Measurements from ENCODE around the gene ZNF785.
"Not testable (repeated sequence)": the region's sequence is repeated elsewhere in the genome, so short reads cannot be mapped to it uniquely, and the experiment has no call there.

Gene ZNF785

GRCh38 chr16:30585400-30586191, at the start of gene ZNF785:
ZNF785 (minus strand) TSS chr16:30585697; CDS start chr16:30585611, 86 bp downstream.
- ATAC-seq (peak; percentile 96), DNase-seq (peak; percentile 89)
- Mint-ChIP-seq H3K36me3 (ENCODE audit: low read depth) (peaks cover 30% of the 10 kb centered on the region), H3K4me3 (peak within 1 kb of the TSS; percentile 91), H3K27ac (peak within 1 kb of the TSS; percentile 97), H3K4me1 (peaks cover 29% of the 10 kb centered on the region), H3K9me3 (no peaks in the 10 kb centered on the region), H3K27me3 (peaks cover 2% of the 10 kb centered on the region)

GRCh38 chr16:30633526-30633925, 48.0 kb upstream of the ZNF785 start:
- ATAC-seq (no peak), DNase-seq (no peak)
- no peaks in the 10 kb centered on the region for H3K9me3 Mint-ChIP-seq
- peak overlapping the region; percentile 92 for H3K4me3 Mint-ChIP-seq
- no peaks in the 10 kb centered on the region for H3K27me3 Mint-ChIP-seq
- peak overlapping the region; percentile 98 for H3K27ac Mint-ChIP-seq
- peaks cover 5% of the 10 kb centered on the region for H3K36me3 Mint-ChIP-seq (ENCODE audit: low read depth)
- H3K4me1 Mint-ChIP-seq: peaks cover 32% of the 10 kb centered on the region

GRCh38 chr16:30632454-30632853, 47.0 kb upstream of the ZNF785 start:
- ATAC-seq; H3K36me3 Mint-ChIP-seq (ENCODE audit: low read depth); H3K27ac Mint-ChIP-seq; H3K9me3 Mint-ChIP-seq; H3K27me3 Mint-ChIP-seq; H3K4me3 Mint-ChIP-seq; DNase-seq: not testable (repeated sequence)
- peaks cover 34% of the 10 kb centered on the region for H3K4me1 Mint-ChIP-seq

GRCh38 chr16:30628628-30629540, 43.4 kb upstream of the ZNF785 start:
- no peaks in the 10 kb centered on the region for H3K9me3 Mint-ChIP-seq
- ATAC-seq (peak; percentile 90), DNase-seq (peak; percentile 94)
- no peaks in the 10 kb centered on the region for H3K36me3 Mint-ChIP-seq (ENCODE audit: low read depth)
- peak overlapping the region; percentile 70 for H3K4me3 Mint-ChIP-seq
- H3K27me3 Mint-ChIP-seq: no peaks in the 10 kb centered on the region
- peak overlapping the region; percentile 62 for H3K27ac Mint-ChIP-seq
- peaks cover 15% of the 10 kb centered on the region for H3K4me1 Mint-ChIP-seq

GRCh38 chr16:30626236-30626635, 40.7 kb upstream of the ZNF785 start:
- H3K4me1 Mint-ChIP-seq: peaks cover 10% of the 10 kb centered on the region
- H3K36me3 Mint-ChIP-seq (ENCODE audit: low read depth): no peaks in the 10 kb centered on the region
- H3K4me3 Mint-ChIP-seq: no peak overlapping the region
- ATAC-seq: no peak
- DNase-seq: no peak
- H3K9me3 Mint-ChIP-seq: no peaks in the 10 kb centered on the region
- no peaks in the 10 kb centered on the region for H3K27me3 Mint-ChIP-seq
- no peak overlapping the region for H3K27ac Mint-ChIP-seq

- ATAC-seq: no peak
- Mint-ChIP-seq H3K4me3 (no peak overlapping the region), H3K4me1 (peaks cover 4% of the 10 kb centered on the region), H3K36me3 (ENCODE audit: low read depth) (no peaks in the 10 kb centered on the region), H3K27ac (no peak overlapping the region), H3K9me3 (no peaks in the 10 kb centered on the region), H3K27me3 (no peaks in the 10 kb centered on the region)
- DNase-seq: no peak
Measured at GRCh38 chr16:30623536-30624283, 38.2 kb upstream of the ZNF785 start.

GRCh38 chr16:30622455-30623032, 37.0 kb upstream of the ZNF785 start:
- DNase-seq: no peak
- ATAC-seq: no peak
- H3K9me3 Mint-ChIP-seq: no peaks in the 10 kb centered on the region

DNA sequence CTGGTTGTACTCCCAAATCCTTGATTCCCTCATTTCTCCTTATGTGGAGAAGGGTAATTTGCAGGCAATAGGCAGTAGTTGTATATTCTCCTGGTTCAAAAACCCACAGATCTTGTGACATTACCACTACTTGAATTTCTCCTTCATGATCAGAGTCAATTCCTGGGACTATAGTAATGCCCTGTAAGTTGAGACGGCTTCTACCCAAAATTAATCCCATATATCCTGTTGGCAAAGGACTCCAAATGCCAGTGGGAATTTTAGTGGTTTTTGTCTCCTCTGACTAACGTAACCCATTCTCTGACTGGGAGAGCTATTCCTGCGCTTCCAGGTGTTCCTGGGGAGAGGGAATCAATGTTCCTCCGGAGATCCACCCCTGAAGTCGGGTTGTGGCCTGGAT, 36.3 kb upstream of the ZNF785 start:
- H3K4me3 Mint-ChIP-seq: no peak overlapping the region
- H3K36me3 Mint-ChIP-seq (ENCODE audit: low read depth): no peaks in the 10 kb centered on the region
- H3K4me1 Mint-ChIP-seq: peaks cover 3% of the 10 kb centered on the region
- H3K27ac Mint-ChIP-seq: no peak overlapping the region
- no peaks in the 10 kb centered on the region for H3K9me3 Mint-ChIP-seq
- H3K27me3 Mint-ChIP-seq: no peaks in the 10 kb centered on the region
- ATAC-seq (no peak), DNase-seq (no peak)

More at GRCh38 chr16:30622455-30623032, 37.0 kb upstream of the ZNF785 start:
- Mint-ChIP-seq H3K27me3 (no peaks in the 10 kb centered on the region), H3K27ac (no peak overlapping the region), H3K36me3 (ENCODE audit: low read depth) (no peaks in the 10 kb centered on the region), H3K4me3 (no peak overlapping the region), H3K4me1 (peaks cover 3% of the 10 kb centered on the region)

GRCh38 chr16:30620169-30620568, 34.7 kb upstream of the ZNF785 start:
- DNase-seq (no peak), ATAC-seq (no peak)
- Mint-ChIP-seq H3K4me1 (peaks cover 3% of the 10 kb centered on the region), H3K27ac (no peak overlapping the region), H3K36me3 (ENCODE audit: low read depth) (no peaks in the 10 kb centered on the region), H3K9me3 (no peaks in the 10 kb centered on the region), H3K4me3 (no peak overlapping the region), H3K27me3 (peaks cover 1% of the 10 kb centered on the region)

DNA sequence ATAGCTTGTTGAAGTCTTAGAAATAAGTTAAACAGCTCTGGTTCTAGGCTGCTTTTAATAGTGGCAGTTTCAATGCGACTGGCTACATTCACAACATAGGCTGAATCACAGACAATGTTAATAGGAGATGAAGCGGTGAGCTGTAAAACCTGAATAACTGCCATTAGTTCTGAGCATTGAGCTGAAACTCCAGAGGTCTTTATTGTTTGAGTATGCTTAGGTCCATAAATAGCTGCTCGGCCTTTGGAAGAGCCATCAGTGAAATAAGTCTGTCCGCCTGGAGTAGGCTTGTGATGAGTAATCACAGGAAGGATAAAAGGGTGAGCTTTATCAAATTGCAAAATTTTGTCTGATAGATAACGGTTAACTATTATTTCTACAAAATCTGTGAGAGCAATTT, 34.1 kb upstream of the ZNF785 start:
- Mint-ChIP-seq H3K27me3 (peaks cover 1% of the 10 kb centered on the region), H3K4me1 (peaks cover 3% of the 10 kb centered on the region), H3K4me3 (no peak overlapping the region), H3K9me3 (no peaks in the 10 kb centered on the region), H3K36me3 (ENCODE audit: low read depth) (no peaks in the 10 kb centered on the region), H3K27ac (no peak overlapping the region)
- no peak for ATAC-seq
- DNase-seq: no peak

GRCh38 chr16:30619202-30619601, 33.7 kb upstream of the ZNF785 start:
- DNase-seq: no peak
- peaks cover 3% of the 10 kb centered on the region for H3K4me1 Mint-ChIP-seq
- ATAC-seq: no peak
- no peak overlapping the region for H3K4me3 Mint-ChIP-seq
- no peaks in the 10 kb centered on the region for H3K9me3 Mint-ChIP-seq
- H3K27ac Mint-ChIP-seq: no peak overlapping the region
- no peaks in the 10 kb centered on the region for H3K36me3 Mint-ChIP-seq (ENCODE audit: low read depth)
- peaks cover 1% of the 10 kb centered on the region for H3K27me3 Mint-ChIP-seq

DNA sequence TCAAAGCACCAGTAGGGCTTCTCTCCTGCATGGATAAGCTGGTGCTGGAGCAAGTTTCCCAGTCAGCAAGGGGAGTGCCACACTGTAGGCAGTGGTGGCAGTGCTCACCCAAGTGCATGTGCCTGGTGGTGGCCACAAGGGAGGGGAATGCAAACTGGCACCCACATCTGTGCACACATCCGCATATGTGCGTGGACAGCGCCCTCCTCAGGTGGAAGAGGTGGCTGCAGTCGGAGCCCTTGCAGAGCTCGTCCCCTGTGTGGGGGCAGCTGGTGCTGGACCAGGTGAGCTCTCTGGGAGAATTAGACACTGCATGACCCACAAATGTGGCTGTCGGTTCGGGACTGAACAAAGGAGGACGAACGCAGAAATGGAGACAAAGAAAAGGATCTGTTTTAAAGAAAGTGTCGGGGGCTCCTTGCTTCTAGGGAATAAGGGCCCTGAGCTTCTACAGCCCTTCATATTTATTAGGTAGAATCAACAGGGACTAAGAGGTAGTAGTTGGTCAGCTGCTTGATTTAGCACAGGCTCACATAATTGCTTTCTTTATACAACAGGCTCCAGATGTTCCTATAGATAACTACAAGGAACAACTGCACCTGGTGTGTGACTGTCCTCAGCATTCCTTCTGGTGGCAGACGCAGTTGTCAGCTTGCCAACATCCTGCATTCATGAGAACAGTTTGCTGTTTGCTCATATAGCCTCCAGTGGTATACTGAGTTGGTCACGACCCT, 30.0 kb upstream of the ZNF785 start:
- ATAC-seq: peak; percentile 89
- Mint-ChIP-seq H3K4me1 (peaks cover 4% of the 10 kb centered on the region), H3K27ac (no peak overlapping the region), H3K36me3 (ENCODE audit: low read depth) (no peaks in the 10 kb centered on the region), H3K27me3 (peaks cover 1% of the 10 kb centered on the region), H3K4me3 (no peak overlapping the region), H3K9me3 (no peaks in the 10 kb centered on the region)
- DNase-seq: peak; percentile 88

DNA sequence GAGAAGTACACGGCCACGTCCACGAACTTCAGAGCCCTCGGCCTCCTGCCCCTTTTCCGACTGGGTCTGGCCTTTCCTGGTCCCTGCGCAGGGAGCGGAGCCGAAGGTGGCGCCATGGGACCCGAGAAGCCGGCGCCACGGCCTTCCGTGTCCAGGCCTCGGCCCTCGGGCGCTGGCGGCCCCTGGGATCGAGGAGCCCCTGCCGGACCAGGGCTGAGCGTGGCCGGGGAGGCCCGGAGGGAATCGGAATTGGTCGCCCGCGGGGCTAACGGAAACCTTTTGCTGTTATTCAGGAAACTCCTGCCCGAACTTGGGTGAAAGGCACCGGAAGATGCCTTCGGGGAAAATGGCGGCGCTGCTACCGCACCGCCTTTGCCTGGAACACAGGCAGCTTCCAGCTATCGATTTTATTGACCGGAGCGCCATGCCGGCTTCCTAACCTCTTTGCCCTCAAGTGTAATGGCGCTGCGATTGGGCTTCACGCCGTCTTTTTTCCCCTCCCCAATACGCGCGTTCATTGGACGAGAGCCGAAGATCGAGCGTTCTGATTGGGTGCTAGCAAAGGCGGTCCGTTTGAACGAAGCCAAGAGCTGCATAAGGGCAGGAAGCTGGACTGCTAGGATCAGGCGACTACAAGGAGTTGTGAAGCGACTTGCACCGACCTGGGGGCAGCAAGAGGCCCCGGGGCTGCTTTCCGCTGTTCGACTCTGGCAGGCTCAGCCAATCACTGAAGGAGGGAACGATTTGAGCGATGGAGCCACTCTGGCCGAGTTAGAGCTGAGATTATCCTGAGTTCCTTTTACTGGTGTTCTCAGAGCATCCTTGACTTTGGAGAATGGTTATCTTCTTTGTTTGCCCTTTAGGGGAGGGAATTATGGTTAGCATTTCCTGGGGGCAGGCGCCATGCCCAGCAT, 24.7 kb upstream of the ZNF785 start, which contains the start of gene ZNF689:
ZNF689 (minus strand) TSS at position 464 of the 914 bp plus-strand sequence; CDS start at position 116, 348 bp downstream.
- no peaks in the 10 kb centered on the region for H3K9me3 Mint-ChIP-seq

More for the DNA sequence above, 24.7 kb upstream of the ZNF785 start, which contains the start of gene ZNF689:
- ATAC-seq: peak; percentile 96
- Mint-ChIP-seq H3K27ac (peak within 1 kb of the TSS; percentile 96), H3K27me3 (no peaks in the 10 kb centered on the region), H3K4me3 (peak within 1 kb of the TSS; percentile 90), H3K4me1 (peaks cover 14% of the 10 kb centered on the region), H3K36me3 (ENCODE audit: low read depth) (peaks cover 16% of the 10 kb centered on the region)
- DNase-seq: peak; percentile 92
